ENCODE data around the gene DNAJC16.

DNAJC16 gene

GRCh38 chr1:15624133-15624714, 97.6 kb downstream of the DNAJC16 start:
- DNase-seq, result no peak

- DNase-seq, result no peak
These were observed 98.6 kb downstream of the DNAJC16 start for GRCh38 chr1:15625056-15625917.

Measured in CD4-positive, alpha-beta T cell treated with Interleukin-21 for 1 hour (primary cell).